ENCODE results near the gene SIGLEC11. TPM values are rescaled to one million over a fixed set of nuclear protein-coding genes. Genes with fewer than 3 reads are reported as not detected.

The SIGLEC11 gene
- total and polyA plus RNA-seq, 3 experiments from 2014 or later = not detected

GRCh38 chr19:49918089-49918488 lies 42.9 kb downstream of the SIGLEC11 start:
- Mint-ChIP-seq H3K36me3 (peaks cover 0 to 83% (median 16%) of the 10 kb centered on the region in 3 donors), H3K4me1 (peaks cover 21 to 51% (median 33%) of the 10 kb centered on the region in 3 donors), H3K9me3 (no peaks in the 10 kb centered on the region), H3K27ac (peak overlapping the region in 2 of 8 donors; percentile 43 to 46), H3K27me3 (no peaks in the 10 kb centered on the region), H3K4me3 (no peak overlapping the region)
- Histone ChIP-seq H3K27me3 (ENCODE audit: insufficient read depth, low read length, poor library complexity, severe bottlenecking) (no peaks in the 10 kb centered on the region), H3K4me1 (ENCODE audit: insufficient read depth, low read length) (no peaks in the 10 kb centered on the region), H3K27ac (ENCODE audit: low read depth, low read length) (no peak overlapping the region), H3K4me3 (ENCODE audit: low read length) (no peak overlapping the region), H3K9me3 (ENCODE audit: low read length) (no peaks in the 10 kb centered on the region), H3K36me3 (ENCODE audit: insufficient read depth, low read length) (peaks cover 27% of the 10 kb centered on the region)
- ChIA-PET CTCF (interaction anchor here (1.6 kb wide), 1 partner anchor 9 kb away, joined by 4 read pairs; no protein-coding TSS in a partner anchor), POLR2A (no interaction called here)
- no peak for DNase-seq

DNA sequence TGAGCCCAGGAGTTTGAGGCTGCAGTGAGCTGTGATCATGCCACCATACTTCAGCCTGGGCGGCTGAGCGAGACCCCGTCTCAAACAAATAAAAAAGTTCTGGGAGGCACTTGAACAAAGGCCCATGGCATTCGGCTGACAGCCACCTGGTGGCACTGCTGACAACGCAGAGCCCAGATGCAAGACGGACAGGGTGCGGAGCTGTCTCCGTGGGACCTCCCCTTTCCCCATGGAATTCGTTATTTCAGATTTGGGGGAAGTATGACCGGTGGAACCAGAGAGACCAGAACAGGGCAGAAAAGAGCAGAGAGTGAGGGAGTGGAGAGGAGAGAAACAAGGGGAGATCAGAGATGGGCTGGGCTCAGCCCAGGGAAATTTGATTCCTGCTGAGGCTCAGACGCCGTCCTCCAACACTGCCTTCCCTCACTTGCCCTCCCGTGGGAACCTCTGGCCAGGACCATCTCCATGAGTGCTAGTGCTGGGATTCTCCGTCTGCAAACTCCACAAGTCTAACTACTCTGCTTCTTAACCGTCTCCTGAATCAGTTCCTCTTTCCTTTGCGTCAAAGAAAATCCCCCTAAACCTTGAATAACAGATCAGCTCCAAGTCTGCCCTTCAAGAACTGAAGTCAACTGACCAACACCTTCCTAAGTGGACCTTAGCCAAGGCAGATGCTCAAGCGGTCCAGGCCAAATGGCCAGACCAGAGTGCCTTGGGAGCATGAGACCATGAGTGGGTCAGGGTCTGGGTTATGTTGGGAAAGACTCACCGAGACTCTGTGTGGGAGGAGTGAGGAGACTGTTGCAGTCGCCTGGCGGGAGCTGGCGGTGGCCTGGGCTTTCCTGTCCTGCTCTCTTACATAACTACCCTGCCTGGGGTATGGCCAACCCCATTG lies 43.9 kb downstream of the SIGLEC11 start:
- no peaks in the 10 kb centered on the region for H3K4me1 ChIP-seq (ENCODE audit: insufficient read depth, low read length)
- no peak overlapping the region for H3K27ac ChIP-seq (ENCODE audit: low read depth, low read length)
- DNase-seq = no peak
- H3K9me3 ChIP-seq (ENCODE audit: low read length) = no peaks in the 10 kb centered on the region
- CTCF ChIA-PET = interaction anchor here (1.6 kb wide), 1 partner anchor 8 kb away, joined by 4 read pairs; no protein-coding TSS in a partner anchor
- Mint-ChIP-seq H3K27me3 (no peaks in the 10 kb centered on the region), H3K36me3 (peaks cover 0 to 83% (median 16%) of the 10 kb centered on the region in 3 donors), H3K4me3 (no peak overlapping the region), H3K27ac (peak overlapping the region in 5 of 8 donors; percentile 17 to 87 (median 39)), H3K4me1 (peaks cover 19 to 50% (median 34%) of the 10 kb centered on the region in 3 donors), H3K9me3 (no peaks in the 10 kb centered on the region)
- H3K36me3 ChIP-seq (ENCODE audit: insufficient read depth, low read length) = peaks cover 27% of the 10 kb centered on the region
- H3K27me3 ChIP-seq (ENCODE audit: insufficient read depth, low read length, poor library complexity, severe bottlenecking) = no peaks in the 10 kb centered on the region
- H3K4me3 ChIP-seq (ENCODE audit: low read length) = no peak overlapping the region
- POLR2A ChIA-PET = interaction anchor here (0.6 kb wide), 1 partner anchor 165 kb away, joined by 9 read pairs; no protein-coding TSS in a partner anchor

DNA sequence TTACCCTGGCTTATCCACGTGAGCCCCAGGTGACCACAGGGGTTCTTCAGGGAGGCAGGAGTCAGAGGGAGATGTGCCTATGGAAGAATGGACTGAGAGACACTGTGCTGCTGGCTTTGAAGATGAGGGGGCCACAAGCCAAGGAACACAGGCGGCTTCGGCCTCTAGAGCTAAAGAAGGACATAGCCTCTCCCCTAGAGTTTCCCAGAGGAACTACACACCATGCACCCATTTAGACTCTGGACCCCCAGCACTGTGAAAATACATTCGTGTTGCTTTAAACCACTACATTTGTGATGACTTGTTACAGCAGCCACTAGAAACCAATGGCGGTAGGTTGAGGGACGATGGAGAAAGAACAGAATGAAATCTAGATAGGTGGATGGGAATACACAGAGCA lies 45.7 kb downstream of the SIGLEC11 start:
- H3K4me1 Mint-ChIP-seq = peaks cover 24 to 45% (median 40%) of the 10 kb centered on the region in 3 donors

GRCh38 chr19:49913720-49914119 lies 47.3 kb downstream of the SIGLEC11 start:
- H3K9me3 Mint-ChIP-seq = no peaks in the 10 kb centered on the region
- peaks cover 19 to 36% (median 35%) of the 10 kb centered on the region in 3 donors for H3K4me1 Mint-ChIP-seq
- Histone ChIP-seq H3K4me3 (ENCODE audit: low read length) (no peak overlapping the region), H3K9me3 (ENCODE audit: low read length) (no peaks in the 10 kb centered on the region), H3K27ac (ENCODE audit: low read depth, low read length) (no peak overlapping the region), H3K36me3 (ENCODE audit: insufficient read depth, low read length) (peaks cover 20% of the 10 kb centered on the region), H3K4me1 (ENCODE audit: insufficient read depth, low read length) (peaks cover 10% of the 10 kb centered on the region), H3K27me3 (ENCODE audit: insufficient read depth, low read length, poor library complexity, severe bottlenecking) (no peaks in the 10 kb centered on the region)
- DNase-seq = no peak
- H3K4me3 Mint-ChIP-seq = no peak overlapping the region
- ChIA-PET CTCF (interaction anchor here (0.9 to 1.0 kb wide), 2 partner anchors 11 to 15 kb away, joined by 3 to 4 read pairs; partner anchors contain the start of genes ATF5 and NUP62), POLR2A (no interaction called here)
- peaks cover 0 to 80% (median 11%) of the 10 kb centered on the region in 3 donors for H3K36me3 Mint-ChIP-seq
- no peaks in the 10 kb centered on the region for H3K27me3 Mint-ChIP-seq
- peak overlapping the region in 5 of 8 donors; percentile 57 to 88 (median 78) for H3K27ac Mint-ChIP-seq

More for the DNA sequence above, 45.7 kb downstream of the SIGLEC11 start:
- POLR2A ChIA-PET = no interaction called here
- H3K27me3 Mint-ChIP-seq = no peaks in the 10 kb centered on the region
- no peak overlapping the region for H3K4me3 ChIP-seq (ENCODE audit: low read length)
- no peak overlapping the region for H3K4me3 Mint-ChIP-seq
- no peak for DNase-seq
- H3K27ac Mint-ChIP-seq = peak overlapping the region in 6 of 8 donors; percentile 14 to 76 (median 58)
- CTCF ChIA-PET = no interaction called here
- peaks cover 10% of the 10 kb centered on the region for H3K4me1 ChIP-seq (ENCODE audit: insufficient read depth, low read length)
- H3K36me3 Mint-ChIP-seq = peaks cover 0 to 76% (median 15%) of the 10 kb centered on the region in 3 donors
- no peak overlapping the region for H3K27ac ChIP-seq (ENCODE audit: low read depth, low read length)
- H3K9me3 Mint-ChIP-seq = no peaks in the 10 kb centered on the region
- no peaks in the 10 kb centered on the region for H3K9me3 ChIP-seq (ENCODE audit: low read length)
- H3K36me3 ChIP-seq (ENCODE audit: insufficient read depth, low read length) = peaks cover 18% of the 10 kb centered on the region
- no peaks in the 10 kb centered on the region for H3K27me3 ChIP-seq (ENCODE audit: insufficient read depth, low read length, poor library complexity, severe bottlenecking)

DNA sequence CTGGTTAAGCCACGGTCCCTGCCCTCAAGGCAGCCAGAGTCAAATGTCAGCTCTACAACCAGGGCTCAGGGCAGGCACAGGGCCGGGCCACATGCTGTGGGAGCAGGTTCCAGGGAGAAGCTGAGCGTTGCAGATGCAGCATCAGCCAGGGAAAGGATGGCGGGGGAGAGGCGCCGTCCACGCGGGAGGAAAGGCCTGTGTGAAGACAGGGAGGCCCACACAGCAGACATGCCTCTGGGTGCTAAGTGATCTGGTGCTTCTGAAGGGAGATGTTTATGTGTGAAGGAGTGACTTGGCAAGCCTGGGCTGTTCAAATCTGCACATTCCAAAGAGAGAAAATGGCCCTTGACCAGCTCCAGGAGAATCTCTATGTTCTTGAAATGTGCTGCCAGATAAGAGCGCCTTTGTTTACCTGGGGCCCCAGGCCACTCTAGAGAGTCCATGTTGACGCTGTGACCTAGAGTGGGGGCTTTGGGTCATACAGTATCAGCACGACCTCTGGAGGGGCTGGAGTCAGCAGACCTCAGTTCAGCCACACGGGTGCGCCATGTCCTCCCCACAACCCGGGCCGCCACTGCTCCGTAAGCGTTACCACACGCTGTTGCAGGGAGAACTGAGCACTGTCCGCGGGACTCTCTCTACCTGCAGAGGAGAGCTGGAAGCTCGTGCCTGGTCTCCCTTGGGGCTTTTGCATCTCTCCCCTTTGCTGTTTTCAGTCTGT lies 47.8 kb downstream of the SIGLEC11 start:
- Histone ChIP-seq H3K4me3 (ENCODE audit: low read length) (no peak overlapping the region), H3K27ac (ENCODE audit: low read depth, low read length) (no peak overlapping the region), H3K4me1 (ENCODE audit: insufficient read depth, low read length) (peaks cover 10% of the 10 kb centered on the region), H3K27me3 (ENCODE audit: insufficient read depth, low read length, poor library complexity, severe bottlenecking) (no peaks in the 10 kb centered on the region), H3K9me3 (ENCODE audit: low read length) (no peaks in the 10 kb centered on the region), H3K36me3 (ENCODE audit: insufficient read depth, low read length) (peaks cover 17% of the 10 kb centered on the region)
- Mint-ChIP-seq H3K36me3 (peaks cover 0 to 81% (median 11%) of the 10 kb centered on the region in 3 donors), H3K27me3 (no peaks in the 10 kb centered on the region), H3K4me1 (peaks cover 17 to 35% (median 32%) of the 10 kb centered on the region in 3 donors), H3K9me3 (no peaks in the 10 kb centered on the region), H3K4me3 (no peak overlapping the region), H3K27ac (peak overlapping the region in 5 of 8 donors; percentile 27 to 79 (median 58))
- ChIA-PET CTCF (interaction anchor here (1.0 kb wide), 1 partner anchor 16 kb away, joined by 3 read pairs; the partner anchor contains the start of genes ATF5 and NUP62), POLR2A (no interaction called here)
- no peak for DNase-seq

DNA sequence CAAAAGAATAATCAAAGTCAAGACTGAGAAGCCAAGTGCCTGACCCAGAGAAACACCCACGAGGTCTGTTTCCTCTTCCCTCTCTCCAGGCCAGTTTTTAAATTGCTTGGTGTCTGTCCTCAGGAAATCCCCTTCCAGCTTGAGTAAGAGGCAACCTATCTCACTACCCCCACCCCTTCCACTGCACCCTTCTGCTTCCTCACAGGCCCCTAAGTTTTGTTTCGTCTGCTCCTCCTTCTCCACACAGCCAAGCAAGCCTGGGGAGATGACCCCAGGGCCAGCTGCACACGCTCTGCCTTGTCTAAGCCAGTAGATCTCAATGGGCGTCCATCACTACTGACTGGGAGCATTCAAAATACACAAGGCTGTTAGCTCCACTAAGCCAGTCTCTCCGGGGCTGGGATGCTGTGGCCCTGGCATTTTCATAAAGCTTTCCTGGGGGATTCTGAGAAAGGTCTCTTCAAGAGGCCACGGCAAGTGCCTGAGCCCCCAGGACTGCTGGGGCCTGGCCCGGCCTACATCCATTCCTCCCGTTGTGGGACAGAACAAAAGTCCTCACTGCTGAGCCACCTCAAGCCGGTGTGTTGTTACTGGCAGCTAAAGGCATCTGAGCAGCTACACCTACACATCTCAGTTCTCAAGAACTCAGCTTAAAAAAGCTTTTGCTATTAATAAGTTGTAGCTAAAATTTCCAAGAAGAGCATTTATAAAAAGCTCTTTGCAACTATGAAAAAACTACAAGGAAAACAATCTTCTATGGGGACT lies 49.4 kb downstream of the SIGLEC11 start:
- Histone ChIP-seq H3K27ac (ENCODE audit: low read depth, low read length) (no peak overlapping the region), H3K9me3 (ENCODE audit: low read length) (no peaks in the 10 kb centered on the region), H3K4me1 (ENCODE audit: insufficient read depth, low read length) (peaks cover 10% of the 10 kb centered on the region), H3K27me3 (ENCODE audit: insufficient read depth, low read length, poor library complexity, severe bottlenecking) (no peaks in the 10 kb centered on the region), H3K4me3 (ENCODE audit: low read length) (no peak overlapping the region), H3K36me3 (ENCODE audit: insufficient read depth, low read length) (peaks cover 16% of the 10 kb centered on the region)
- H3K4me3 Mint-ChIP-seq = no peak overlapping the region
- ChIA-PET POLR2A (interaction anchor here (0.6 kb wide), 2 partner anchors 235 to 384 kb away, joined by 7 to 8 read pairs; partner anchors contain the start of gene RCN3), CTCF (interaction anchor here (0.8 kb wide), 1 partner anchor 27 kb away, joined by 3 read pairs; no protein-coding TSS in a partner anchor)
- no peak for DNase-seq
- H3K4me1 Mint-ChIP-seq = peaks cover 18 to 27% (median 26%) of the 10 kb centered on the region in 3 donors
- H3K9me3 Mint-ChIP-seq = no peaks in the 10 kb centered on the region
- H3K36me3 Mint-ChIP-seq = peaks cover 0 to 80% (median 12%) of the 10 kb centered on the region in 3 donors
- peak overlapping the region; percentile 7 to 97 (median 87) for H3K27ac Mint-ChIP-seq
- H3K27me3 Mint-ChIP-seq = no peaks in the 10 kb centered on the region

DNA sequence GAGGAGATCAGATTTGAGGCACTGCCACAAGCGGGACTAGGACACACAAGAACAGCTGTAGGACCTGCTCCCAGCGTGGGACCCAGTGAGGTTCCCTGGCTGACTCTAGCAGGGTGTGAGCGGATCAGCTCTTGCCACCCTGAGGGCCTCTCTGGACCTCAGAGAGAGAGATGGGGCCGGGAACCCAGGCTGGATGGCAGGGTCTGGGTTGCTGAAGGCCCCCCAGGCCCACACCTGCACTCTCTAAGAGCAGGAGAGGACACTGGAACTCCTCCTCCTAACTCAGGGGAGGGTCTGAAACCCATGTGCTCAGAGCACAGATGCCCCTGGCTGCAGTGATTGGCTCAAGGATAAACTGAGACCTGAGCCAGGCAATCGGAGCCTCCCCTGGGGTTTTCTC lies 50.8 kb downstream of the SIGLEC11 start:
- H3K9me3 Mint-ChIP-seq = no peaks in the 10 kb centered on the region
- peaks cover 10% of the 10 kb centered on the region for H3K4me1 ChIP-seq (ENCODE audit: insufficient read depth, low read length)
- H3K4me1 Mint-ChIP-seq = peaks cover 15 to 24% (median 23%) of the 10 kb centered on the region in 3 donors
- H3K27me3 ChIP-seq (ENCODE audit: insufficient read depth, low read length, poor library complexity, severe bottlenecking) = no peaks in the 10 kb centered on the region
- no peak overlapping the region for H3K27ac ChIP-seq (ENCODE audit: low read depth, low read length)
- DNase-seq = no peak
- ChIA-PET CTCF (interaction anchor here (0.6 kb wide), 1 partner anchor 20 kb away, joined by 3 read pairs; no protein-coding TSS in a partner anchor), POLR2A (no interaction called here)
- no peaks in the 10 kb centered on the region for H3K27me3 Mint-ChIP-seq
- H3K4me3 Mint-ChIP-seq = no peak overlapping the region
- H3K4me3 ChIP-seq (ENCODE audit: low read length) = no peak overlapping the region
- H3K9me3 ChIP-seq (ENCODE audit: low read length) = no peaks in the 10 kb centered on the region
- peaks cover 10% of the 10 kb centered on the region for H3K36me3 ChIP-seq (ENCODE audit: insufficient read depth, low read length)
- peaks cover 0 to 78% (median 11%) of the 10 kb centered on the region in 3 donors for H3K36me3 Mint-ChIP-seq
- peak overlapping the region in 2 of 8 donors; percentile 29 to 97 for H3K27ac Mint-ChIP-seq
